ENCODE results near the gene MON1A. TPM values are rescaled to one million over a fixed set of nuclear protein-coding genes. Genes with fewer than 3 reads are reported as not detected.
A peak's percentile ranks its signal among the peaks of the same experiment; 100 is the strongest.

The MON1A gene
- total RNA-seq, 1 donor from 2014 or later = 12.4 TPM

- peaks cover 9% of the 10 kb centered on the region for H3K4me1 ChIP-seq (ENCODE audit: insufficient read depth, low read length)
- H2AFZ ChIP-seq (ENCODE audit: low read depth, low read length) = no peak overlapping the region
- H3K79me2 ChIP-seq (ENCODE audit: insufficient read depth, low read length) = peaks cover 73% of the 10 kb centered on the region
- H3K27me3 ChIP-seq (ENCODE audit: insufficient read depth, low read length) = no peaks in the 10 kb centered on the region
- no peak overlapping the region for H3K27ac Mint-ChIP-seq (ENCODE audit: unreplicated experiment)
- no peaks in the 10 kb centered on the region for H3K9me3 ChIP-seq (ENCODE audit: insufficient read depth, low read depth, low read length)
- H3K4me3 Mint-ChIP-seq (ENCODE audit: unreplicated experiment) = peak overlapping the region; percentile 66
- peaks cover 65% of the 10 kb centered on the region for H4K20me1 ChIP-seq (ENCODE audit: insufficient read depth, low read length)
- no peaks in the 10 kb centered on the region for H3K36me3 Mint-ChIP-seq (ENCODE audit: low read depth, unreplicated experiment)
- no peaks in the 10 kb centered on the region for H3K36me3 ChIP-seq (ENCODE audit: insufficient read depth, low read length)
- H3K27ac ChIP-seq (ENCODE audit: low read depth, low read length) = no peak overlapping the region
- no peaks in the 10 kb centered on the region for H3K27me3 Mint-ChIP-seq (ENCODE audit: low read depth, unreplicated experiment)
- no peak overlapping the region for H3K4me2 ChIP-seq (ENCODE audit: low read length)
- no peaks in the 10 kb centered on the region for H3K9me3 Mint-ChIP-seq (ENCODE audit: unreplicated experiment)
- H3K4me3 ChIP-seq (ENCODE audit: insufficient read depth, low read depth, low read length) = no peak overlapping the region
- TF ChIP-seq EZH2 (IDR thresholded peaks at IDR 0.05; ENCODE audit: insufficient read depth, low read length) = no peak
- TF ChIP-seq, protein P1, sequence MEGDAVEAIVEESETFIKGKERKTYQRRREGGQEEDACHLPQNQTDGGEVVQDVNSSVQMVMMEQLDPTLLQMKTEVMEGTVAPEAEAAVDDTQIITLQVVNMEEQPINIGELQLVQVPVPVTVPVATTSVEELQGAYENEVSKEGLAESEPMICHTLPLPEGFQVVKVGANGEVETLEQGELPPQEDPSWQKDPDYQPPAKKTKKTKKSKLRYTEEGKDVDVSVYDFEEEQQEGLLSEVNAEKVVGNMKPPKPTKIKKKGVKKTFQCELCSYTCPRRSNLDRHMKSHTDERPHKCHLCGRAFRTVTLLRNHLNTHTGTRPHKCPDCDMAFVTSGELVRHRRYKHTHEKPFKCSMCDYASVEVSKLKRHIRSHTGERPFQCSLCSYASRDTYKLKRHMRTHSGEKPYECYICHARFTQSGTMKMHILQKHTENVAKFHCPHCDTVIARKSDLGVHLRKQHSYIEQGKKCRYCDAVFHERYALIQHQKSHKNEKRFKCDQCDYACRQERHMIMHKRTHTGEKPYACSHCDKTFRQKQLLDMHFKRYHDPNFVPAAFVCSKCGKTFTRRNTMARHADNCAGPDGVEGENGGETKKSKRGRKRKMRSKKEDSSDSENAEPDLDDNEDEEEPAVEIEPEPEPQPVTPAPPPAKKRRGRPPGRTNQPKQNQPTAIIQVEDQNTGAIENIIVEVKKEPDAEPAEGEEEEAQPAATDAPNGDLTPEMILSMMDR (IDR thresholded peaks at IDR 0.05; ENCODE audit: insufficient read depth, low read depth, low read length) = no peak
- DNase-seq (ENCODE audit: low read depth) = no peak
- FAIRE-seq = no peak
- H3K4me1 Mint-ChIP-seq (ENCODE audit: low read depth, unreplicated experiment) = no peaks in the 10 kb centered on the region
- H3K9ac ChIP-seq (ENCODE audit: low read length) = no peak overlapping the region
Measured at GRCh38 chr3:49942651-49943050, 13.0 kb upstream of the MON1A start.

GRCh38 chr3:49940667-49941249 lies 11.1 kb upstream of the MON1A start:
- DNase-seq (ENCODE audit: low read depth) = no peak
- no peak for TF ChIP-seq EZH2 (IDR thresholded peaks at IDR 0.05; ENCODE audit: insufficient read depth, low read length)
- TF ChIP-seq, protein P1 (IDR thresholded peaks at IDR 0.05; ENCODE audit: insufficient read depth, low read depth, low read length) = no peak
- Histone ChIP-seq H3K27me3 (ENCODE audit: insufficient read depth, low read length) (no peaks in the 10 kb centered on the region), H2AFZ (ENCODE audit: low read depth, low read length) (peak overlapping the region; percentile 81), H3K9ac (ENCODE audit: low read length) (peak overlapping the region; percentile 89), H3K36me3 (ENCODE audit: insufficient read depth, low read length) (no peaks in the 10 kb centered on the region), H3K4me3 (ENCODE audit: insufficient read depth, low read depth, low read length) (peak overlapping the region; percentile 97), H3K27ac (ENCODE audit: low read depth, low read length) (peak overlapping the region; percentile 89), H3K4me1 (ENCODE audit: insufficient read depth, low read length) (peaks cover 9% of the 10 kb centered on the region), H4K20me1 (ENCODE audit: insufficient read depth, low read length) (peaks cover 47% of the 10 kb centered on the region), H3K79me2 (ENCODE audit: insufficient read depth, low read length) (peaks cover 55% of the 10 kb centered on the region), H3K9me3 (ENCODE audit: insufficient read depth, low read depth, low read length) (no peaks in the 10 kb centered on the region), H3K4me2 (ENCODE audit: low read length) (peak overlapping the region; percentile 93)
- Mint-ChIP-seq H3K27me3 (ENCODE audit: low read depth, unreplicated experiment) (no peaks in the 10 kb centered on the region), H3K9me3 (ENCODE audit: unreplicated experiment) (peaks cover 2% of the 10 kb centered on the region), H3K4me1 (ENCODE audit: low read depth, unreplicated experiment) (no peaks in the 10 kb centered on the region), H3K4me3 (ENCODE audit: unreplicated experiment) (peak overlapping the region; percentile 99), H3K27ac (ENCODE audit: unreplicated experiment) (peak overlapping the region; percentile 98), H3K36me3 (ENCODE audit: low read depth, unreplicated experiment) (no peaks in the 10 kb centered on the region)
- no peak for FAIRE-seq
